Spleen (tissue), 11 donors: ENCODE data around the gene RHBDD1. TPM values are rescaled to one million over a fixed set of nuclear protein-coding genes. Genes with fewer than 3 reads are reported as not detected.

Experiments
- DNase-seq: peaks from one replicate; pipeline ENCODE4 v3.0.0-alpha.2; 2020
- H3K27ac ChIP-seq, 8 donors: fragments of 200-600 bp; sonication (generic) in 7 of 8; 1 replicate in 4 of 8; 2 replicates in 4 of 8; pipeline versions ENCODE4 v1.5.0 to v1.8.0; 2016 to 2021; ENCODE audit warnings: inconsistent platforms in 4 of 8, mild to moderate bottlenecking in 4 of 8, moderate library complexity in 1 of 8
- H3K27me3 ChIP-seq, 7 donors: fragments of 200-600 bp; sonication (generic) in 6 of 7; replicated peaks in 1 of 7; 1 replicate in 4 of 7; 2 replicates in 3 of 7; pipeline versions ENCODE4 v1.5.0 to v1.8.0; 2016 to 2021; ENCODE audit warnings: inconsistent platforms in 3 of 7, mild to moderate bottlenecking in 1 of 7
- H3K36me3 ChIP-seq, 6 donors: fragments of 200-600 bp; sonication (generic) in 5 of 6; 1 replicate in 4 of 6; 2 replicates in 2 of 6; pipeline versions ENCODE4 v1.5.0 to v1.8.0; 2016 to 2021; ENCODE audit warnings: inconsistent platforms in 2 of 6
- H3K4me1 ChIP-seq, 6 donors: fragments of 200-600 bp; sonication (generic) in 5 of 6; 1 replicate in 3 of 6; 2 replicates in 3 of 6; pipeline versions ENCODE4 v1.5.0 to v1.8.0; 2016 to 2021; ENCODE audit warnings: inconsistent platforms in 3 of 6
- H3K4me3 ChIP-seq, 8 donors: fragments of 200-600 bp; sonication (generic) in 7 of 8; 1 replicate in 4 of 8; 2 replicates in 4 of 8; pipeline versions ENCODE4 v1.5.0 to v1.8.0; 2016 to 2021; ENCODE audit warnings: inconsistent platforms in 4 of 8, mild to moderate bottlenecking in 4 of 8, moderate library complexity in 2 of 8
- H3K9me3 ChIP-seq, 8 donors: fragments of 200-600 bp; sonication (generic) in 7 of 8; 1 replicate in 4 of 8; 2 replicates in 4 of 8; pipeline versions ENCODE4 v1.5.0 to v1.8.0; 2016 to 2021; ENCODE audit warnings: inconsistent platforms in 4 of 8
- POLR2A ChIP-seq, 3 donors: fragments of 450-650 bp; IDR thresholded peaks; one replicate each; pipeline ENCODE4 v1.5.1; 2017; ENCODE audit warnings: antibody characterized with exemption in 3 of 3, mild to moderate bottlenecking in 1 of 3
- POLR2AphosphoS5 ChIP-seq, 3 donors: sonication (generic); formaldehyde crosslinking; IDR thresholded peaks; one replicate each; pipeline ENCODE4 v1.5.1; 2017; ENCODE audit warnings: antibody characterized with exemption in 3 of 3
- WGBS, 5 donors: extraction: QIAGEN DNeasy Blood & Tissue Kit in 3 of 5; methylation state at CpG; one replicate each; pipeline versions ENCODE4 v1.1.5 to v1.1.7; 2013 to 2018; 5-methylcytosine and 5-hydroxymethylcytosine counted together
- intact Hi-C: fragments of 100-400 bp; cut with DNase I; formaldehyde crosslinking; loops from one replicate; pipeline ENCODE4 v1.15.0; 2023; ENCODE audit warnings: low total_unique reads
- polyA plus RNA-seq, 3 donors: library from polyadenylated mRNA; stranded (reverse); fragments of 200-250 nt; gene quantifications; one replicate each; pipeline ENCODE4 v1.2.1, GENCODE V29; 2013
- total RNA-seq, 7 donors: library from RNA; depleted of rRNA in 3 of 7; stranded (reverse); fragments of >200 nt in 3 of 7; fragmentation: NEBNext Ultra II Directional in 4 of 7; extraction: Animal tissue kit (Norgen Biotek cat#: 25700) in 4 of 7; gene quantifications; one replicate each; pipeline versions ENCODE4 v1.1.0 to v1.2.1, GENCODE V29; 2016 to 2021
- TF ChIP-seq, protein P1 (sequence below), 11 experiments: fragments of 200-600 bp in 7 of 11; fragments of 450-650 bp in 4 of 11; sonication (generic) in 4 of 11; IDR thresholded peaks in 8 of 11; conservative IDR thresholded peaks in 3 of 11; 1 replicate in 7 of 11; 2 replicates in 4 of 11; pipeline versions ENCODE4 v1.4.0 to v1.8.0; 2016 to 2021; ENCODE audit warnings: antibody characterized with exemption in 11 of 11, inconsistent platforms in 4 of 11, mild to moderate bottlenecking in 1 of 11
- donor health status: healthy with polysubstance abuse.
- donor health status: DM: no; HTN: no; CAD: no; lungs with moderate emphysema.
- donor health status: DM: no; HTN: no; CAD: no.
- donor health status: Bipolar disorder and iron deficiency.
- donor health status: healthy.
- donor health status: DM: no; HTN: no; CAD: no.
- donor health status: DM: yes; HTN: yes; CAD: no.

The RHBDD1 gene
- total and polyA plus RNA-seq, 10 donors: 6.1 to 67.5 (median 32.8) TPM

DNA sequence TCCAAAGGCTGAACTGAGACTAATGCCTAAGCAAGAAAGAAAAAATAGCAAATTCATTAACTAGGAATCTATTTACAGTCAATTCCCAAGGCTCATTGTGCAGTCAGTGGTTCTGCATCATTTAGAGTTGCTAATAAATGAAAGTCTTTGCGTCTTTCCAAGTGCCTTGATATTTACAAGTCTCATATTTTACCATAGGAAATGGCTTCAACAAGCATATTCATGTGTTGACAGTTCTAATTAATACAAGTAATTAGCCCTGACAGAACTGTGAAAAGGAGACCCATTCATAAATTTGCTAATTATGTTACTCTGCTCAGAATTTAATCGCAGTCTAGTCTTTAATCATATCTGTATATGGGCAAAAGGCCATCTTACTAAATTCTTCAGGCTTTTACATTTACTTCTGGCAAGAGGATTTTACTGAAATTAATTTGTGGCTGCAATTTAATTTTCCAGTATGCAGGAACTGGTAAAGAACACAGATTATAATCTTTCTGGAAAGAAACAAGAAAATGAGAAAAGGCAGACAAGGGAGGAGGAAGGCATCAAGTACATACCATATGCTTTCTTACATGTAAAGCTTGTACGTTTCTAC, 126.4 kb downstream of the RHBDD1 start:
- no peak overlapping the region for H3K27ac ChIP-seq
- H3K27me3 ChIP-seq: no peaks in the 10 kb centered on the region
- DNase-seq: no peak
- no peaks in the 10 kb centered on the region for H3K4me1 ChIP-seq
- intact Hi-C loops: no loop called here
- TF ChIP-seq, protein P1, sequence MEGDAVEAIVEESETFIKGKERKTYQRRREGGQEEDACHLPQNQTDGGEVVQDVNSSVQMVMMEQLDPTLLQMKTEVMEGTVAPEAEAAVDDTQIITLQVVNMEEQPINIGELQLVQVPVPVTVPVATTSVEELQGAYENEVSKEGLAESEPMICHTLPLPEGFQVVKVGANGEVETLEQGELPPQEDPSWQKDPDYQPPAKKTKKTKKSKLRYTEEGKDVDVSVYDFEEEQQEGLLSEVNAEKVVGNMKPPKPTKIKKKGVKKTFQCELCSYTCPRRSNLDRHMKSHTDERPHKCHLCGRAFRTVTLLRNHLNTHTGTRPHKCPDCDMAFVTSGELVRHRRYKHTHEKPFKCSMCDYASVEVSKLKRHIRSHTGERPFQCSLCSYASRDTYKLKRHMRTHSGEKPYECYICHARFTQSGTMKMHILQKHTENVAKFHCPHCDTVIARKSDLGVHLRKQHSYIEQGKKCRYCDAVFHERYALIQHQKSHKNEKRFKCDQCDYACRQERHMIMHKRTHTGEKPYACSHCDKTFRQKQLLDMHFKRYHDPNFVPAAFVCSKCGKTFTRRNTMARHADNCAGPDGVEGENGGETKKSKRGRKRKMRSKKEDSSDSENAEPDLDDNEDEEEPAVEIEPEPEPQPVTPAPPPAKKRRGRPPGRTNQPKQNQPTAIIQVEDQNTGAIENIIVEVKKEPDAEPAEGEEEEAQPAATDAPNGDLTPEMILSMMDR (IDR thresholded peaks at IDR 0.05 in 8 of 11, conservative IDR thresholded peaks at IDR 0.05 in 3 of 11): no peak
- no peak overlapping the region for H3K4me3 ChIP-seq
- H3K9me3 ChIP-seq: peaks cover 0 to 28% (median 20%) of the 10 kb centered on the region in 8 donors
- peaks cover 0 to 7% (median 0%) of the 10 kb centered on the region in 6 donors for H3K36me3 ChIP-seq
- WGBS, 5 donors: 91 to 98% (median 95%) methylated on average over 3 of the region's 3 CpGs

DNA sequence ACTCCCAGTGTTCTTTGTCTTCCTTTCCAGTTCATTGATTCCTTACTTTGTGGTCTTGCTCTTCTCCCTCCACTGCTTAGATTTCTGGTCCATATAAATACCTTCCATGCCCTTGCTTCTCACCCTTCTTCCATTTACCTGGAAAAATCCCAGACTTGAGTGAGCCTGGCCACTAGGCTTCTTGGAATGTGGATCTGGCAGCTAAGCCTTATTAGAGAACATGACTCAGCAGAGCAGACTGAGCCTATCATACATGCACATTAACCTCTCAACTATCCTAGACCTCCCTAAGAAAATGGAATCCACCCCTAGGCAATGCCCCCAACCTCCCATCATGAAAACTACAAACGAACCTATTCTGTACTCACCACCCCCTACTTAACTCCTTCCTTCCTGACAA, 127.7 kb downstream of the RHBDD1 start:
- WGBS, 5 donors: 56 to 70% (median 67%) methylated on average over 1 of the region's 1 CpG
- DNase-seq: no peak
- no peaks in the 10 kb centered on the region for H3K4me1 ChIP-seq
- no peaks in the 10 kb centered on the region for H3K27me3 ChIP-seq
- H3K27ac ChIP-seq: no peak overlapping the region
- intact Hi-C loops: no loop called here
- H3K36me3 ChIP-seq: peaks cover 0 to 7% (median 0%) of the 10 kb centered on the region in 6 donors
- no peak overlapping the region for H3K4me3 ChIP-seq
- peaks cover 0 to 16% (median 14%) of the 10 kb centered on the region in 8 donors for H3K9me3 ChIP-seq
- TF ChIP-seq POLR2AphosphoS5 (IDR thresholded peaks at IDR 0.05) (no peak), POLR2A (IDR thresholded peaks at IDR 0.05) (no peak)
- TF ChIP-seq, protein P1 (IDR thresholded peaks at IDR 0.05 in 8 of 11, conservative IDR thresholded peaks at IDR 0.05 in 3 of 11): no peak

DNA sequence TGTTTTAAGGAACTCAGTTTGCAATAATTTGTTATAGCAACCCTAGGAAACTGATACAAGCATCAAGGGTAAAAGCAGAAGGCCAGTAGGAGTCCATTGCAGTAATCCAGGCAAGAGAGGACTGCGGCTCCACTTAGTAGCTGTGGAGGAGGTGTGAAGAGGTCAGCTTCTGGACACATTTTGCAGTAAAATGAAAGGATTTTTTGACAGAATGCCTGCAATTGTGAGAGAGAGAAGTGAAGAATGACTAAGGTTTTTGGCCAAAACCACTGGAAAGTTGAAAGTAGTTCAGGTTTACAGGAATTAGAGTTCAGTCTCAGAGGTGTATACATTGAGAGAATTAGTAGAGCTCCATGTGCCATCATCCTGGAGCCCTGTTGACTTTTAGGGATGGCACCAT, 129.5 kb downstream of the RHBDD1 start:
- no peak for DNase-seq
- Histone ChIP-seq H3K27me3 (no peaks in the 10 kb centered on the region), H3K9me3 (no peaks in the 10 kb centered on the region), H3K27ac (no peak overlapping the region), H3K36me3 (peaks cover 0 to 7% (median 0%) of the 10 kb centered on the region in 6 donors), H3K4me3 (no peak overlapping the region), H3K4me1 (peaks cover 0 to 16% (median 8%) of the 10 kb centered on the region in 6 donors)
- TF ChIP-seq POLR2A (IDR thresholded peaks at IDR 0.05) (no peak), POLR2AphosphoS5 (IDR thresholded peaks at IDR 0.05) (no peak)
- TF ChIP-seq, protein P1 (IDR thresholded peaks at IDR 0.05 in 8 of 11, conservative IDR thresholded peaks at IDR 0.05 in 3 of 11): no peak
- intact Hi-C loops: no loop called here
- WGBS, 5 donors: 95 to 100% (median 97%) methylated on average over 1 of the region's 1 CpG

DNA sequence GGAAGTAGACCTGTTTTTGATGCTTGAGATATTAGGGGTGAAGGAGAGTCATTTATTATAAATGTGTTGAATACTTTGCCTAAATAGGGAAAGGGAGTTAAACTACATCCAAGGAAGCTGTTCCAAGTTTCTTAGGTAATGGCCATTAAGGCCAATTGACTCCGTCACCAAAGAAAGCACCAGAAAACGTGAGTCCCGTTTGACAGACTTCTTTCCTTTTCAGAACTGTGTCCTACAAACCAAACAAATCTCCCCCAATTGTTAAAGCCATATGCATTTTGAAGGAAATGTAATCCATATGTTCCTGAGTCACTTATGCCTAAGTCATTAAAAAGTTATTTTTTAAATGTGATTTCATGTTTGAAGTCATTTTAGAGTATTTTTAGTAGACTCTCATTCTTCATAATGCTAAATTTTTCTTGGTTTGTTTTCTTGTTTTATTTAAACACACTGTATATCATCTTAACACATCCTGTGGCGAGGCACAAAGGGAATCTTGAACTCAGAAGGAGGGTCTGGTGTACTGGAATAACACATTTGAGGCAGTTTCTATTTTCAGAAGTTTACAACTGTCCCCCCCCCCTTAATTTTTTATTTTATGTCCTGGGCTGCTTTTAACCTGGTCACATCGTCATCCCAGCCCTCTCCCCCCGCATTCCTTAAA, 133.7 kb downstream of the RHBDD1 start:
- TF ChIP-seq, protein P1 (IDR thresholded peaks at IDR 0.05 in 8 of 11, conservative IDR thresholded peaks at IDR 0.05 in 3 of 11): no peak
- no peak for TF ChIP-seq POLR2AphosphoS5 (IDR thresholded peaks at IDR 0.05)
- TF ChIP-seq POLR2A (IDR thresholded peaks at IDR 0.05): no peak
- Histone ChIP-seq H3K27me3 (no peaks in the 10 kb centered on the region), H3K9me3 (no peaks in the 10 kb centered on the region), H3K36me3 (peaks cover 0 to 20% (median 0%) of the 10 kb centered on the region in 6 donors), H3K27ac (peak overlapping the region in 7 of 8 donors; percentile 39 to 81 (median 69)), H3K4me3 (no peak overlapping the region), H3K4me1 (peaks cover 0 to 33% (median 16%) of the 10 kb centered on the region in 6 donors)
- intact Hi-C loops: no loop called here
- DNase-seq: no peak
- WGBS, 5 donors: 70 to 84% (median 81%) methylated on average over 6 of the region's 6 CpGs
